Measurements from ENCODE around the gene CLCNKB. TPM values are rescaled to one million over a fixed set of nuclear protein-coding genes. Genes with fewer than 3 reads are reported as not detected.
A peak's percentile ranks its signal among the peaks of the same experiment; 100 is the strongest.

The CLCNKB gene
- total and polyA plus RNA-seq, 2 of the 4 experiments (the other 2 are of a cell fraction): 0.09 TPM; not detected in 1

DNA sequence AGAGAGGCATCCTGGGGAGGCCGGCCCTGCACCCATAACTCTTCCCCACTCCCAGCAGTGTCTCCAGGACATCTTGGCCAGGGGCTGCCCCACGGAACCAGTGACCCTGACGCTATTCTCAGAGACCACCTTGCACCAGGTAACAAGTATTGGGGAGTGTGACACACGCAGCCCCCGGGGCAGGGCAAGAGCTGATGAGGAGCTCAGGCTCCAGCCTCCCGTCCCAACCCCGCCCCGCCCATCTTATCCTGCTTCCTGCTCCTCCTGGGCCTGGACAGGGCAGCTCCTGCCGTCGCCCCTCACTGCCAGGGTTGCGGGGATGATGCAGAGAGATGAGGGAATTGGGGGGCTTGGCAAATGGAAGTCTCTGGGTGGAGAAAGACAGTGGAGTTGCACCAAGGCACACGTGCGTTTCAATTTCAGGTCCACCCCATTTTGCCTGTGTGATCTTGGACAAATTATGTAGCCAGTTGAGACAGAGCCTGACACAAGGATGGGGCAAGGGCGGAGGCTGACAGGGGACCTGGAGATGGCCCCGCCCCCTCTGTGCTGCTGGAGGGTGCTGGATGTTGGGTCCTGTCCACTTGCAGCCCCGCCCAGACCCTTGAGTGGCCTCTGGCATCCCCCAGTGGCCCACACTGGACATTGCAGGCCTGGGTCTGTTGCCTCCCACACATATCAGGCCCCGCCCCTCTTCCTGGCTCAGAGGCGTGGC is 11.0 kb upstream of the CLCNKB start:
- in situ Hi-C loops (cut with MboI; ENCODE audit: low sequenced_read_pairs) (no loop called here), intact Hi-C loops (cut with micrococcal nuclease) (loop anchor here (2.0 kb wide), 3 partner anchors 24 to 240 kb away; no protein-coding TSS in a partner anchor), dilution Hi-C loops (cut with HindIII; ENCODE audit: low sequenced_read_pairs, unreplicated experiment) (no loop called here)
- Histone ChIP-seq H2AK9ac (replicated peaks; ENCODE audit: low read depth, low read length, poor library complexity) (peak overlapping the region; percentile 85), H3K18ac (ENCODE audit: low read depth, low read length) (no peak overlapping the region), H3K4me2 (ENCODE audit: low read depth, low read length) (no peak overlapping the region), H2BK5ac (ENCODE audit: low read depth, low read length, poor library complexity, severe bottlenecking) (no peak overlapping the region), H3K23ac (ENCODE audit: low read depth, low read length) (no peak overlapping the region), H3K4ac (ENCODE audit: low read depth, low read length) (no peak overlapping the region), H3K9me3 (ENCODE audit: control insufficient read depth, insufficient read depth, low read length) (no peaks in the 10 kb centered on the region), H3K56ac (ENCODE audit: extremely low read depth, insufficient read depth, low read length) (no peak overlapping the region), H2BK120ac (ENCODE audit: low read depth, low read length) (no peak overlapping the region; the same call in 1 of the 2 replicates), H2AFZ (replicated peaks; ENCODE audit: low read length, poor library complexity) (peak overlapping the region; percentile 86), H2AK5ac (ENCODE audit: low read depth, low read length) (peak overlapping the region; percentile 91; the same call in 1 of the 2 replicates), H3K14ac (replicated peaks; ENCODE audit: low read depth, low read length) (0 out of 2 replicates have a peak overlapping the region, but pooled peaks have one; percentile 35), H3K79me1 (ENCODE audit: low read depth in 1 of 2, low read length in 2 of 2) (no peaks in the 10 kb centered on the region), H2BK15ac (ENCODE audit: low read depth, low read length) (no peak overlapping the region), H3K27me3 (ENCODE audit: control insufficient read depth, insufficient read depth, low read length) (peaks cover 9% of the 10 kb centered on the region), H4K8ac (ENCODE audit: low read depth in 2 of 2, low read length in 2 of 2) (peak overlapping the region in 1 of 2 experiments; percentile 52; a peak in 1 of 4 replicates), H4K5ac (ENCODE audit: low read depth, low read length) (no peak overlapping the region), H3K9ac (ENCODE audit: low read depth, low read length) (no peak overlapping the region), H3K27ac (ENCODE audit: insufficient read depth, low read length) (no peak overlapping the region), H2BK20ac (ENCODE audit: low read depth, low read length) (no peak overlapping the region), H3K36me3 (ENCODE audit: control insufficient read depth, insufficient read depth, low read length) (no peaks in the 10 kb centered on the region), H4K20me1 (ENCODE audit: insufficient read depth, low read length) (no peaks in the 10 kb centered on the region), H3K4me3 (ENCODE audit: insufficient read depth, low read depth, low read length) (no peak overlapping the region), H4K91ac (ENCODE audit: insufficient read depth, low read depth, low read length) (no peak overlapping the region), H3K4me1 (ENCODE audit: control insufficient read depth, insufficient read depth, low read length) (no peaks in the 10 kb centered on the region), H3K9me1 (ENCODE audit: insufficient read depth, low read length) (no peaks in the 10 kb centered on the region)
- ChIA-PET CTCF (no interaction called here), POLR2A (ENCODE audit: unreplicated experiment) (no interaction called here)
- 61% methylated on average over 11 of the region's 18 CpGs; no CpG with 5 or more reads in 1 of the 2 experiments for WGBS, 2 experiments (ENCODE audit: extremely low coverage in 2 of 2, insufficient read length in 1 of 2)
- peak; percentile 79 for DNase-seq
- no TSS peak for BruUV-seq (replicated peaks)
- ATAC-seq (ENCODE audit: low read depth): peak; percentile 100
- TF ChIP-seq RAD21 (IDR thresholded peaks at IDR 0.05; ENCODE audit: low read length) (peak; percentile 97), BHLHE40 (IDR thresholded peaks at IDR 0.05; ENCODE audit: low read depth, low read length) (no peak), MAFK (IDR thresholded peaks at IDR 0.05; ENCODE audit: low read depth, low read length) (no peak), MAZ (IDR thresholded peaks at IDR 0.05; ENCODE audit: borderline replicate concordance, low read depth, low read length) (peak; percentile 87; the same call in 1 of the 2 replicates), CEBPB (IDR thresholded peaks at IDR 0.05; ENCODE audit: low read depth, low read length) (0 out of 2 replicates have a peak, but pooled peaks have one; percentile 2), POLR2A (IDR thresholded peaks at IDR 0.05; ENCODE audit: low read depth, low read length) (0 out of 2 replicates have a peak, but pooled peaks have one; percentile 26), SMC3 (IDR thresholded peaks at IDR 0.05; ENCODE audit: low read depth, low read length) (peak; percentile 97)
- TF ChIP-seq, protein P1, sequence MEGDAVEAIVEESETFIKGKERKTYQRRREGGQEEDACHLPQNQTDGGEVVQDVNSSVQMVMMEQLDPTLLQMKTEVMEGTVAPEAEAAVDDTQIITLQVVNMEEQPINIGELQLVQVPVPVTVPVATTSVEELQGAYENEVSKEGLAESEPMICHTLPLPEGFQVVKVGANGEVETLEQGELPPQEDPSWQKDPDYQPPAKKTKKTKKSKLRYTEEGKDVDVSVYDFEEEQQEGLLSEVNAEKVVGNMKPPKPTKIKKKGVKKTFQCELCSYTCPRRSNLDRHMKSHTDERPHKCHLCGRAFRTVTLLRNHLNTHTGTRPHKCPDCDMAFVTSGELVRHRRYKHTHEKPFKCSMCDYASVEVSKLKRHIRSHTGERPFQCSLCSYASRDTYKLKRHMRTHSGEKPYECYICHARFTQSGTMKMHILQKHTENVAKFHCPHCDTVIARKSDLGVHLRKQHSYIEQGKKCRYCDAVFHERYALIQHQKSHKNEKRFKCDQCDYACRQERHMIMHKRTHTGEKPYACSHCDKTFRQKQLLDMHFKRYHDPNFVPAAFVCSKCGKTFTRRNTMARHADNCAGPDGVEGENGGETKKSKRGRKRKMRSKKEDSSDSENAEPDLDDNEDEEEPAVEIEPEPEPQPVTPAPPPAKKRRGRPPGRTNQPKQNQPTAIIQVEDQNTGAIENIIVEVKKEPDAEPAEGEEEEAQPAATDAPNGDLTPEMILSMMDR (conservative IDR thresholded peaks at IDR 0.05; ENCODE audit: low read depth, low read length): peak; percentile 98
